HG03342 (cell line): ENCODE measurements around the gene DXO.

Experiments used
- ATAC-seq: cut with Tn5 transposase; IDR thresholded peaks from one replicate; pipeline ENCODE4 v1.9.1; 2021; ENCODE audit warnings: mild to moderate bottlenecking, moderate library complexity; ENCODE audit not compliant: unreplicated experiment

Gene DXO

DNA sequence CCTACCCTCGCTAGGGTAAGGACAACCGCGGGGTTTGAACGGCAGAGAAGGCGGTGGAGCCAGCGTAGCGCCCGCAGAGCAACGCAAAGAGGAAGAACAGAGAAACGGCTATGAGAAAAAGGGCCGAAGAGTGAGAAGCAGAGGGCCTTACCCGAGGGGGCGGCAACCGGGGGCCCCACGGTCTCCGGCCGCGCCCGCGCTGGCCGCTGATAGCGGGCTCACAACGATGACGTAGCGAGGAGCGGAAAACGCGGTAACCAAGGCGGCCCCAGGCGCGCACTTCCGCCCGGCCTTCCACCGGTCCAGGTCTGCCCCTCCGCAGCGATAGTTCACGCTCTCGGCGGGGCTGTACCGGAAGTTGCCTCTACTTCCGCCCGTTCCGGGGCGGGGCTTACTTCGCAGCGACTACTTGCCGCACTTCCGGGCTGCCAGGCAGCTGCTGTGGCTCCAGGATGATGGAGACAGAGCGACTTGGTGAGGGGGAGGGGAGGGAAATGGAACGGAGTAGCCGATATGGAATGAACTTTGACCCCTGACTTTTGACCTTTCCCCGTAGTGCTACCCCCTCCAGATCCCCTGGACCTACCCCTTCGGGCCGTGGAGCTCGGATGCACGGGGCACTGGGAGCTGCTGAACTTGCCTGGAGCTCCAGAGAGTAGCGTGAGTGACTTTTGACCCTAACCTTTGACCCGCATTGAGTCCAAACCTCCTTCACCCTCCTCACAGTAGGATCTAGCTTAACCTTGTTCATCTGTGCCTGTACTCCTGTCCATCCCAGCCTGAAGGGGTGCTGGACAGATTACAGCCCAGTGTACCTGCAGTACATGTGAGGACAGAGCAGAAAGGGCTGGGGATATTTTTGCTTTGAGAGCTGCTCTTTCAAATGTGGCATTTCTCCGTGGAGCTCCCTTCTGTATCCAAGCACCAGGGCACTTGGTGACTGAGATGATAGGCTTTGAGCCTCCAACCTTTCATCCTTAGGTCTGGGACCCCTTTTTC lies 12.9 kb downstream of the DXO start, which contains the start of the genes NELFE and SKIC2:
NELFE (minus strand) TSS at position 231 of the 999 bp plus-strand sequence. CDS start 525 bp downstream, outside the sequence.
SKIC2 (plus strand) TSS at position 435 of the 999 bp plus-strand sequence; CDS start at position 453, 18 bp downstream.
- peak; percentile 96 for ATAC-seq

DNA sequence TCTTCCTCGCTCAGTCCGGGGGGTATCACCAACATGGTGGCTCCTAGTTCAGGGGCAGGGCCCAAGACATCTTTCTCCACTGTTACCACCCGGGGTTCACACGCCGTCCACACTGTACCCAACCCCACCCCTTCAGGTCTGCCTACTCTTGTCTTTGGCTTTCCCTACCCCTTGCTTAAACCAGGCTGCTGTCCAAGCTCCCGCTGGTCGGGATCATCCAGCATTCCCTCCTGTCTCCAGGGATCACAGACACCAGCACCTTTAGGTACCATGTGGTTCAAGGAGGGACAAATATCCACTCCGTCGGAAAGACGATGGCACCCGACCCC lies 13.6 kb downstream of the DXO start:
- peak; percentile 1 for ATAC-seq

DNA sequence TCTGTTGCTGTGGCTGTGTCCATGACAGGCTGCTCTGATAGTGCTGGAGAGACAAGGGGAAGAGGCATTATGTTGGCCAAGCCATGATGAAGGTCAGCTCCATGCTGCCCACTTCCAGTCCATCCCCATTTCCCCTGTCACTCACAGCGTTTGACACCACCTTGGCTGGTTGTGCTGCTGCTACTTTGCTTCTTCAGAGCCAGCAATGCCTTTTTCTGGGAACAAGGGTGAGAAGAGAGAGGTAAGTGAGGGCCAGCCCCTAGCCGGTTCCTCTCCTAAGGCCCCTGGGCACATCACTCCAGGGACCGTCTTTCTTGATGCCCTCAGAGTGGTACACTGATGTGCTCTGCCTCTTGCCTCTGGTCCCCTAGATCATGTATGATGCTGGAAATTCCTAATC lies 15.1 kb downstream of the DXO start:
- ATAC-seq: no peak

DNA sequence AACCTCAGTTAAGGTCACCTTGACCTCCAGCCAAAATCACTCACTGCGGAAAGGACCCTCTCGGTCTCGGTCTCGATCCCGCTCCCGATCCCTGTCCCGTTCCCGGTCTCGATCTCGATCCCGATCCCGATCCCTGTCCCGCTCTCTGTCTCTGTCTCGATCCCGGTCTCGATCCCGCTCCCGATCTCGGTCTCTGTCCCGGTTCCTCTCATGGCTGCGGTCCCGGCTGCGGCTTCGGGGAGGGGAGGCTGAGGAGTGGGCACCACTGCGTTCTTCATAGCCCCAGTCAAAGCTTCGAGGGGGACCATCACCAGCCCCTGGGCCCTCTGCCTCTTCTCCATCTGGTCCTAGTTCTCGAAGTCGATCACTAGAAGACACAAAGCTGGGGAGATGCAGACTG lies 17.4 kb downstream of the DXO start:
- no peak for ATAC-seq

DNA sequence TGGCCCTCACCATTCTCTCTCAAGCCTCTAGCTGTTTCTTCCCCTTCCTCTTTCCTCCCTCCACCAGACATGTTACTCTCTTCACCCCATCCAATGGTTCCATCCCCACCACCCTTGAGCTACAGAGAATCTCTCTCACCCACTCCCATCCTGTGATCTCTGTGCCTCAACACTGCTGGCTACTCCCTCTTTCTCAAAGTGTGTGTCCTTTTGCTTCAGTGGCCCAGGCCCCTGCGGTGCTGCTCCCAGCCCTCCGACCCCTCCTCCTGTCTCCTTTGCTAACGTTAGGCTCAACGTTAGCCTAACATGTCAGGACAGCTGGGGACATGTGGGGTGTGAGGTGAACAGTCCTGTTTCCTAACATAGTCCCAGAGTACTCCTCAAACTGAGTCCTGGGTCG lies 19.0 kb downstream of the DXO start:
- ATAC-seq: no peak

DNA sequence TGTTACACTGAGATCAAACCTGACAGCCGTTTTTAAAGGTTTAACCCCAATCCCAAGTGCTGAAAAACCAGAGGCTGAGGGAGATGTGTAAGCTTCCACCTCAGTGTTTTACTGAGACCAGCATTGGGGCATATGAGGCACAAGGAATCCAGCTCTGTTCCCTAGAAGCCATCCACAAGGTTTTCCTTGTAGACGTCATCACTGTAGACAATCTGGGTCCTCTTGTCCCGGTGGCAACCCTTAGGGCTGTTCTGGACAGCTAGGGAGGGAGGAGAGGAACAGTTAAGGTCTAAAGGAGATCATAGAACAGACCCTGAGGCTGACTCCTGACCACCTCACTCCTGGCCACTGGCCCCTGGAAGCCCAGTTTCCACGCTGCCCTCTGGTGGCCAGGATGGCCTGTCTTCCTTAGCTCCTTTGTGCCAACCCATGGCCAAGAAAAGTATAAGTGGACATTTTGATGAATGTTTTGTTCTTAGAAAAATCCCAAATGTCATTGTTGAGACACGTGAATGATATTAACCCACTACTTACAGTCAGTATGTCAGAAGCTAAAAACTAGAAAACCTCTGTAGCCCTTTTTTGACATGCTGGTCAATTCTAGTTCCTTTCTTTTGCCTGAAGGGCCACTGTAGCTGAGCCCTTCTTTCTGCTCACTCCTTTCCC lies 19.7 kb downstream of the DXO start:
- no peak for ATAC-seq

DNA sequence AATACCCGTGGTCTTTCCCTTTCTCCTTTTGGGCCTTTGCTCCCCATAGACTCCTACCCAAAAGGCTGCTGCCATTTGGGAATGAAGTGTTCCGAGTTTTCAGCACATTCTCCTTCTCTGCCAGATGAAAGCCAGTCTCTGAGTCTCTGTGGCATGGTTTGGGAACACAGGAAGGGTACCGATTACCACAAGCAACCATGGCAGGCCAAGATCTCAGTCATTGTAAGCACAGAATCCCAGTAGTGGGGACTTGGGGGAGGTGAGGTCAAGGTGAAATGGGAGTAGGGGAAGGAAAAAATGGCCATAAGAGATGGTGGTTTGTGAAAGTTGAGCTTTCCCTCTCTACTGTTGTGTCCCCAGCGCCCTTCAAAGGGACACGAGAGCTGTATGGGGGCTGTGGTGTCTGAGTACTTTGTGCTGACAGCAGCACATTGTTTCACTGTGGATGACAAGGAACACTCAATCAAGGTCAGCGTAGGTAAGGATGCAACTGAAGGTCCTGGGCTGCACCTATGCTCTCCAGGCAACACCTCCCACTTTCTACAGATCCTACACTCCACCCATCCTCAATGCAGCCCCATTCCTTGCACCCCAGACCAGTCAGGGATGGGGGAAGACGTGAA lies 21.9 kb downstream of the DXO start:
- ATAC-seq: no peak

DNA sequence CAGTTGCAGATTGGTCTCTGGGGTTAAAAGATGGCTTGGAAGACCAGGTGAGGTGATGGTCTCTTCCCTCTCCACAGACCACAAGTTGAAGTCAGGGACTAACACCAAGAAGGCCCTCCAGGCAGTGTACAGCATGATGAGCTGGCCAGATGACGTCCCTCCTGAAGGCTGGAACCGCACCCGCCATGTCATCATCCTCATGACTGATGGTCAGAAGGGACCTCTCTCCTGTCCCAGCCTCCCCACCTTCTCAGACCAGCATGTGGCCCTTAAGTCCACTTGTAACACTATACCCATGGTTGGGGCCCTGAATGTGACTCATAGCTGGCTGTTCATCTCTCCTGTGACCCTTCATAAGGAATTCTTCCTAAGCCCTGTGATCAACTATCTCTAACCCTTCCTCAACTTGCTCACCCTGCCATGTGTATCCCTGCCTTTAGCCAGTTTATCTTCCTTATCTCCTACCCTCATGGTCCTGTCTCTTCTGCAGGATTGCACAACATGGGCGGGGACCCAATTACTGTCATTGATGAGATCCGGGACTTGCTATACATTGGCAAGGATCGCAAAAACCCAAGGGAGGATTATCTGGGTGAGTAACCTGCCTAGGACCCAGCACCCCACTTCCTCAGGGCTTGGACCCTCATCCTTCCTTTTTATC lies 23.1 kb downstream of the DXO start:
- ATAC-seq: no peak

DNA sequence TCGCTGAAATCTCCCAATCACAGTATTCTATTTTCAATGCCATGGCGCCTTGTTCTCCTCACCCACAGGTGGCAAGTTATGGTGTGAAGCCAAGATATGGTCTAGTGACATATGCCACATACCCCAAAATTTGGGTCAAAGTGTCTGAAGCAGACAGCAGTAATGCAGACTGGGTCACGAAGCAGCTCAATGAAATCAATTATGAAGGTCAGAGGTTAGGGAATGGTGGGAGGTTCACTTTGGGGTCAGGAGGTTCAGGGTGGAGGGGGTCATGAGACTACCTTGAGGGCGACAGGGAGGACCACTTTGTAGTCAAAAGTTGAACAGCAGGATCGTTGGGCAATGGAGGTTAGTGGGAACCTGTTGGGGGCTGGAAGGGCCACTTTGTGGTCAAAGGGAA lies 23.6 kb downstream of the DXO start:
- ATAC-seq: no peak

DNA sequence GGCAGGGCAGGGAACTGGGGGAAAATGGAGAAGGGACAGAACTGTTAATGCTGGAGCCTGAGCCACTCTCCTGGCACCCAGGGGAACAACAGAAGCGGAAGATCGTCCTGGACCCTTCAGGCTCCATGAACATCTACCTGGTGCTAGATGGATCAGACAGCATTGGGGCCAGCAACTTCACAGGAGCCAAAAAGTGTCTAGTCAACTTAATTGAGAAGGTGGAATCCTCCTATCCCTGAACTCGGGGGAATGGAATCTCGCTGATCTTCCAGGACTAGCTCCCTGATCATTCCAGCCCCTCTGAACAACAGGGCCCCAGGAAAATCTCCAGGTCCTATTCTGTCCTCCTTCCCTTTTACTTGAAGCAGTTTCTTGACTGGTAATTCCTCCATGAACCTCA lies 24.1 kb downstream of the DXO start:
- no peak for ATAC-seq

DNA sequence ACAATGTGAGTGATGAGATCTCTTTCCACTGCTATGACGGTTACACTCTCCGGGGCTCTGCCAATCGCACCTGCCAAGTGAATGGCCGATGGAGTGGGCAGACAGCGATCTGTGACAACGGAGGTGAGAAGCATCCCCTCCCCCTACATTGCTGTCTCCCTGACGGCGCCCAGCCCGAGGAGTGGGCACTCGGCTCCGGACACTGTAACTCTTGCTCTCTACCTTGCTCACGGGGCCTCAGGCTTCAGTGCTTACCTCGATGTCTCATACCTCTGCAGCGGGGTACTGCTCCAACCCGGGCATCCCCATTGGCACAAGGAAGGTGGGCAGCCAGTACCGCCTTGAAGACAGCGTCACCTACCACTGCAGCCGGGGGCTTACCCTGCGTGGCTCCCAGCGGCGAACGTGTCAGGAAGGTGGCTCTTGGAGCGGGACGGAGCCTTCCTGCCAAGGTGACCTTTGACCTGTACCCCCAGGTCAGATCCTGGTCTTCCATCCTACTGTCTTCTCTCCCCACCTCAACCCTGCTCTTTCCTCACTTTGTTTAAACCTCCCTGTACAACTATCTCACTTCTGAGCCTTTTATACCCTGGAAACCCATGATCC lies 24.8 kb downstream of the DXO start:
- no peak for ATAC-seq

DNA sequence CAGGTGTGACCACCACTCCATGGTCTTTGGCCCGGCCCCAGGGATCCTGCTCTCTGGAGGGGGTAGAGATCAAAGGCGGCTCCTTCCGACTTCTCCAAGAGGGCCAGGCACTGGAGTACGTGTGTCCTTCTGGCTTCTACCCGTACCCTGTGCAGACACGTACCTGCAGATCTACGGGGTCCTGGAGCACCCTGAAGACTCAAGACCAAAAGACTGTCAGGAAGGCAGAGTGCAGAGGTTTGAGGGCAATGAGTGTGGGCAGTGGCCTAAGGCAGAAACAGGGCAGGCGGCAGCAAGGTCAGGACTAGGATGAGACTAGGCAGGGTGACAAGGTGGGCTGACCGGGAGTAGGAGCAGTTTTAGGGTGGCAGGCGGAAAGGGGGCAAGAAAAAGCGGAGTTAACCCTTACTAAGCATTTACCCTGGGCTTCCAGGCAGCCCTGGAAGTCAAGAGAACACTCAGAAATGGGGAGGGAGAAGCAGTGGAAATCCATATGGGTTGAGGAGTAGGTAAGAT lies 25.5 kb downstream of the DXO start:
- no peak for ATAC-seq

DNA sequence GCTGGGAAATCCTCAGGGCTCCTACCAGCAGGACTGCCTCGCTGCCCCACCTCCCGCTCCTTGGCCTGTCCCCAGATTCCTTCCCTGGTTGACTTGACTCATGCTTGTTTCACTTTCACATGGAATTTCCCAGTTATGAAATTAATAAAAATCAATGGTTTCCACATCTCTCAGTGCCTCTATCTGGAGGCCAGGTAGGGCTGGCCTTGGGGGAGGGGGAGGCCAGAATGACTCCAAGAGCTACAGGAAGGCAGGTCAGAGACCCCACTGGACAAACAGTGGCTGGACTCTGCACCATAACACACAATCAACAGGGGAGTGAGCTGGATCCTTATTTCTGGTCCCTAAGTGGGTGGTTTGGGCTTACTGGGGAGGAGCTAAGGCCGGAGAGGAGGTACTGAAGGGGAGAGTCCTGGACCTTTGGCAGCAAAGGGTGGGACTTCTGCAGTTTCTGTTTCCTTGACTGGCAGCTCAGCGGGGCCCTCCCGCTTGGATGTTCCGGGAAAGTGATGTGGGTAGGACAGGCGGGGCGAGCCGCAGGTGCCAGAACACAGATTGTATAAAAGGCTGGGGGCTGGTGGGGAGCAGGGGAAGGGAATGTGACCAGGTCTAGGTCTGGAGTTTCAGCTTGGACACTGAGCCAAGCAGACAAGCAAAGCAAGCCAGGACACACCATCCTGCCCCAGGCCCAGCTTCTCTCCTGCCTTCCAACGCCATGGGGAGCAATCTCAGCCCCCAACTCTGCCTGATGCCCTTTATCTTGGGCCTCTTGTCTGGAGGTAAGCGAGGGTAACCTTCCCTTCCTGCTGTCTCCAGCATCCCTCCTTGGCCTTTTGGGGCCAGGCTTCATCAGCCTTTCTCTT lies 26.2 kb downstream of the DXO start, which contains the start of gene CFB:
CFB (plus strand) TSS at position 589 of the 863 bp plus-strand sequence; CDS start at position 716, 127 bp downstream.
- ATAC-seq: no peak

DNA sequence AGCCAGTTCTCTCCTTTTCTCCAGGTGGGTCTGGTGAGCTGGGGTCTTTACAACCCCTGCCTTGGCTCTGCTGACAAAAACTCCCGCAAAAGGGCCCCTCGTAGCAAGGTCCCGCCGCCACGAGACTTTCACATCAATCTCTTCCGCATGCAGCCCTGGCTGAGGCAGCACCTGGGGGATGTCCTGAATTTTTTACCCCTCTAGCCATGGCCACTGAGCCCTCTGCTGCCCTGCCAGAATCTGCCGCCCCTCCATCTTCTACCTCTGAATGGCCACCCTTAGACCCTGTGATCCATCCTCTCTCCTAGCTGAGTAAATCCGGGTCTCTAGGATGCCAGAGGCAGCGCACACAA lies 26.8 kb downstream of the DXO start:
- ATAC-seq: no peak

DNA sequence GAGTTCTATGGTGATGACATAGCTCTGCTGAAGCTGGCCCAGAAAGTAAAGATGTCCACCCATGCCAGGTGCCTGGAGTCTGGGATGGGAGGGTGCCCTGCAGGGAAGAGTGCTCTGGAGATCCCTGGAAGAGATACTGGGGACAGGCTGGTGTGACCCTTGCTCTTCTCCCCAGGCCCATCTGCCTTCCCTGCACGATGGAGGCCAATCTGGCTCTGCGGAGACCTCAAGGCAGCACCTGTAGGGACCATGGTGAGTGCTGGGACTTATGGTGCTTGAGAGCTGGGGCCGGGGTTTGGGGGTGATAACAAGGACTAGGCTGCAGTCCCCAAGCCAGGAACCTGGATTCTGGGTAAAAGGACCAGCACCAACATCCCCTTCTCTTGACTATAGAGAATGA lies 28.2 kb downstream of the DXO start:
- ATAC-seq: no peak

DNA sequence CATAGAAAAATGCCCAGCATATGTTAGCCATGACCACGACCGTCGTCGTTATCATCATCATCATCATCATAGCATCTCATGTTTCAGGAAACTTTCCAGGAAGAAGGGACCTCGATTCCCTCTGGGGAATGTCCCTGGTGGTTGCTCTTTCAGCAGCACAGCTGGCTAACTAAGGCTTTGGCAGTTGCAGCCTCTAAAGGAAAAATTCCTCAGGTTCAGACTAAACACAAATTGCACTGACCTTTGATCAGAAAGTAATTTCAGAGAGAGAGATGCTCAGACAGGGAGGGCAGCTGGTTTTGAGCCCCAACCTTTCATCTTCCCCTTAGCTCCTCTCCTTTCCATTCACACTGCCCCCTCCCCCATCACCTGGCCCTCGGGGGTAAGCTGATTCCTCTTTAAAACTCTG lies 31.7 kb downstream of the DXO start:
- no peak for ATAC-seq

DNA sequence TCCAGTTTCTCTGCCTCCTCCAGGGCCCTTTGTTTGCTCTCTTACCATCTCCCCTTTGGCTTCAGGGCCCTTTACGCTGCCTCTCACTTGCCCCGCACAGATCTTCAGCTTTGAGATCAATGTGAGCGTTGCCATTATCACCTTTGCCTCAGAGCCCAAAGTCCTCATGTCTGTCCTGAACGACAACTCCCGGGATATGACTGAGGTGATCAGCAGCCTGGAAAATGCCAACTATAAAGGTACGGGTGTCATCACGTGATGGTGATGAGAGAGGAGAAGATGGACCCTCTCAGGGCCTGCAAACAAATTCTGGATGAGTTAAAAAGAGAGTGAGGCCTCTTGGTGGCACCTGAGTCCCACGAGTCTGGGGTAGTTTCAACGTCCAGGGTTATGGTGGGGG lies 36.1 kb downstream of the DXO start:
- ATAC-seq: no peak

DNA sequence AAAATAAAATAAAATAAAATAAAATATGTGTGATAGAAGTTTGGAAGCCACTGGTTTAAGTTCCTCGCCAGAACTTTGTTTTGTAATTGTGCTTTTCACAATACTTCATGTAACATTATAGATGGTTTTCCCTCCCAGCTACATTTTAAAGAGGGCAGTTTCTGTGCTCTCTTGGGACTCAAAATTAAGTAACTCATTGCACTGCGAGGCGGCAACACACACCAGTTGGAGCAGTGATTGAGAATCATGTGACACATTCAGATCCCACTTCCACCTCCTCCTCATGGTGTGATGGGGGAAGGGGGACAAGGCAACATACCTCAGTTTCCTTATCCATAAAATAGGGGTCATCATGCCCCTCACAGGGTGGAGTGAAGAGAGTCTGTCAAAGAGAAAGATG lies 36.9 kb downstream of the DXO start:
- no peak for ATAC-seq

DNA sequence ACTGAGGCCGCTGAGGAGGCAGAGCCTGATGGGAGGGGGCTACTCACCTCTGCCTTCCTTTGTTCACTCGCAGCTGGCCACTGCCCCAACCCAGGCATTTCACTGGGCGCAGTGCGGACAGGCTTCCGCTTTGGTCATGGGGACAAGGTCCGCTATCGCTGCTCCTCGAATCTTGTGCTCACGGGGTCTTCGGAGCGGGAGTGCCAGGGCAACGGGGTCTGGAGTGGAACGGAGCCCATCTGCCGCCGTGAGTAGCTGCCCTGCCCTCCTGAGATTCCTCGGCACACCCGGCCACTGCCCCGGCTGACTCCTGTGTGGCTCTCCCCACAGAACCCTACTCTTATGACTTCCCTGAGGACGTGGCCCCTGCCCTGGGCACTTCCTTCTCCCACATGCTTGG lies 38.4 kb downstream of the DXO start:
- ATAC-seq: no peak
